H1 (cell line): Measurements from ENCODE around the gene PCCA. TPM values are rescaled to one million over a fixed set of nuclear protein-coding genes. Genes with fewer than 3 reads are reported as not detected.

Source experiments
- CTCF ChIP-seq, 3 experiments: IDR thresholded peaks; 1 replicate in 2 of 3; 2 replicates in 1 of 3; pipeline versions ENCODE4 v1.5.1 to v1.6.1; 2011; ENCODE audit warnings: low read length in 3 of 3, mild to moderate bottlenecking in 3 of 3, inconsistent platforms in 2 of 3, low read depth in 1 of 3, moderate library complexity in 1 of 3; ENCODE audit not compliant: insufficient read depth in 1 of 3; ENCODE audit errors: control extremely low read depth in 1 of 3
- EGR1 ChIP-seq: IDR thresholded peaks from 2 replicates; pipeline ENCODE4 v1.6.1; 2011; ENCODE audit warnings: low read depth, low read length, borderline replicate concordance
- polyA plus RNA-seq, 7 experiments: library from polyadenylated mRNA; depleted of rRNA in 3 of 7; stranded (reverse) in 5 of 7; unstranded in 2 of 7; fragments of >200 nt in 5 of 7; fragments of 200-250 nt in 2 of 7; gene quantifications; 1 replicate in 5 of 7; 2 replicates in 1 of 7; 4 replicates in 1 of 7; pipeline versions ENCODE4 v1.2.1 to v1.2.3, GENCODE V29; 2011 to 2013; ENCODE audit warnings: missing spikeins in 2 of 7, mixed read lengths in 2 of 7
- total RNA-seq: library from RNA; stranded (reverse); fragmentation: NEBNext Ultra II Directional; extraction: Animal tissue kit (Norgen Biotek cat#: 25700); gene quantifications from 2 replicates; pipeline ENCODE4 v1.2.1, GENCODE V29; 2021

Gene PCCA
- total and polyA plus RNA-seq, 2 of the 8 experiments (the other 6 are each of a cell fraction or from before 2014, with no cell fraction given), result 18.4 to 49.8 TPM

- TF ChIP-seq CTCF (IDR thresholded peaks at IDR 0.05; ENCODE audit: control extremely low read depth in 1 of 3, insufficient read depth in 1 of 3, low read depth in 1 of 3, low read length in 3 of 3) (no peak), EGR1 (no peak)
Observed at GRCh38 chr13:100290165-100290801, 201.4 kb downstream of the PCCA start (continued).
